Measurements from ENCODE around the gene HDAC4. TPM values are rescaled to one million over a fixed set of nuclear protein-coding genes. Genes with fewer than 3 reads are reported as not detected.
A peak's percentile ranks its signal among the peaks of the same experiment; 100 is the strongest.
"Not testable (repeated sequence)": the region's sequence is repeated elsewhere in the genome, so short reads cannot be mapped to it uniquely, and the experiment has no call there.

HDAC4 gene
- total RNA-seq, 1 experiment from 2014 or later, result 11.3 TPM

GRCh38 chr2:239040152-239040761, 360.6 kb downstream of the HDAC4 start:
- no peaks in the 10 kb centered on the region for H3K9me3 ChIP-seq (replicated peaks)
- H3K27ac ChIP-seq, result no peak overlapping the region
- H3K36me3 ChIP-seq, result no peaks in the 10 kb centered on the region
- DNase-seq, result no peak
- no peaks in the 10 kb centered on the region for H3K4me1 ChIP-seq
- H3K4me3 ChIP-seq, result no peak overlapping the region
- H3K27me3 ChIP-seq, result no peaks in the 10 kb centered on the region

- H3K36me3 ChIP-seq, result no peaks in the 10 kb centered on the region
- H3K4me3 ChIP-seq, result no peak overlapping the region
- H3K27me3 ChIP-seq, result no peaks in the 10 kb centered on the region
- no peaks in the 10 kb centered on the region for H3K4me1 ChIP-seq
- H3K27ac ChIP-seq, result no peak overlapping the region
- no peaks in the 10 kb centered on the region for H3K9me3 ChIP-seq (replicated peaks)
- DNase-seq, result no peak
These were observed 361.4 kb downstream of the HDAC4 start for GRCh38 chr2:239039479-239039861.

GRCh38 chr2:239038773-239039478, 361.9 kb downstream of the HDAC4 start:
- no peak for DNase-seq
- no peaks in the 10 kb centered on the region for H3K36me3 ChIP-seq
- no peak overlapping the region for H3K27ac ChIP-seq
- no peaks in the 10 kb centered on the region for H3K4me1 ChIP-seq
- H3K27me3 ChIP-seq, result no peaks in the 10 kb centered on the region
- no peaks in the 10 kb centered on the region for H3K9me3 ChIP-seq (replicated peaks)
- no peak overlapping the region for H3K4me3 ChIP-seq

GRCh38 chr2:239038284-239038683, 362.5 kb downstream of the HDAC4 start:
- H3K27ac ChIP-seq; H3K4me1 ChIP-seq; H3K36me3 ChIP-seq; H3K27me3 ChIP-seq; H3K9me3 ChIP-seq (replicated peaks); DNase-seq; H3K4me3 ChIP-seq: not testable (repeated sequence)

- H3K4me1 ChIP-seq, result no peaks in the 10 kb centered on the region
- no peaks in the 10 kb centered on the region for H3K9me3 ChIP-seq (replicated peaks)
- H3K4me3 ChIP-seq, result no peak overlapping the region
- H3K27ac ChIP-seq, result no peak overlapping the region
- no peaks in the 10 kb centered on the region for H3K36me3 ChIP-seq
- no peak for DNase-seq
- no peaks in the 10 kb centered on the region for H3K27me3 ChIP-seq
These were observed 363.3 kb downstream of the HDAC4 start for GRCh38 chr2:239037559-239037910.

- no peaks in the 10 kb centered on the region for H3K36me3 ChIP-seq
- no peak overlapping the region for H3K27ac ChIP-seq
- no peaks in the 10 kb centered on the region for H3K27me3 ChIP-seq
- H3K9me3 ChIP-seq (replicated peaks), result no peaks in the 10 kb centered on the region
- DNase-seq, result no peak
- no peak overlapping the region for H3K4me3 ChIP-seq
- H3K4me1 ChIP-seq, result no peaks in the 10 kb centered on the region
These were observed 363.8 kb downstream of the HDAC4 start for GRCh38 chr2:239036819-239037558.

GRCh38 chr2:239035997-239036731, 364.7 kb downstream of the HDAC4 start:
- Histone ChIP-seq H3K36me3 (no peaks in the 10 kb centered on the region), H3K4me3 (no peak overlapping the region), H3K9me3 (replicated peaks) (no peaks in the 10 kb centered on the region), H3K27me3 (no peaks in the 10 kb centered on the region), H3K27ac (no peak overlapping the region), H3K4me1 (no peaks in the 10 kb centered on the region)
- no peak for DNase-seq

GRCh38 chr2:239035361-239035814, 365.4 kb downstream of the HDAC4 start:
- H3K27ac ChIP-seq, result no peak overlapping the region
- no peaks in the 10 kb centered on the region for H3K4me1 ChIP-seq
- H3K9me3 ChIP-seq (replicated peaks), result no peaks in the 10 kb centered on the region
- no peak overlapping the region for H3K4me3 ChIP-seq
- H3K27me3 ChIP-seq, result no peaks in the 10 kb centered on the region
- DNase-seq, result peak; percentile 30 to 62
- no peaks in the 10 kb centered on the region for H3K36me3 ChIP-seq

- H3K36me3 ChIP-seq, result no peaks in the 10 kb centered on the region
- H3K9me3 ChIP-seq (replicated peaks), result no peaks in the 10 kb centered on the region
- H3K4me3 ChIP-seq, result no peak overlapping the region
- no peak overlapping the region for H3K27ac ChIP-seq
- H3K4me1 ChIP-seq, result no peaks in the 10 kb centered on the region
- H3K27me3 ChIP-seq, result no peaks in the 10 kb centered on the region
- no peak for DNase-seq
These were observed 366.1 kb downstream of the HDAC4 start for GRCh38 chr2:239034561-239035341.

- Histone ChIP-seq H3K4me1 (no peaks in the 10 kb centered on the region), H3K9me3 (replicated peaks) (no peaks in the 10 kb centered on the region), H3K36me3 (no peaks in the 10 kb centered on the region), H3K27me3 (no peaks in the 10 kb centered on the region), H3K4me3 (no peak overlapping the region), H3K27ac (no peak overlapping the region)
- no peak for DNase-seq
These were observed 366.8 kb downstream of the HDAC4 start for GRCh38 chr2:239033801-239034560.

- peaks cover 5% of the 10 kb centered on the region; the same call in 1 of the 2 replicates for H3K27me3 ChIP-seq
- no peaks in the 10 kb centered on the region for H3K9me3 ChIP-seq (replicated peaks)
- H3K36me3 ChIP-seq, result no peaks in the 10 kb centered on the region
- no peak overlapping the region for H3K4me3 ChIP-seq
- no peak for DNase-seq
- no peak overlapping the region for H3K27ac ChIP-seq
- no peaks in the 10 kb centered on the region for H3K4me1 ChIP-seq
These were observed 370.9 kb downstream of the HDAC4 start for GRCh38 chr2:239029958-239030357.

- DNase-seq, result no peak
- H3K9me3 ChIP-seq (replicated peaks), result no peaks in the 10 kb centered on the region
- H3K27me3 ChIP-seq, result peaks cover 5% of the 10 kb centered on the region; the same call in 1 of the 2 replicates
- no peaks in the 10 kb centered on the region for H3K36me3 ChIP-seq
- H3K4me3 ChIP-seq, result no peak overlapping the region
- H3K4me1 ChIP-seq, result no peaks in the 10 kb centered on the region
- no peak overlapping the region for H3K27ac ChIP-seq
These were observed 372.6 kb downstream of the HDAC4 start for GRCh38 chr2:239028253-239028619.

- no peaks in the 10 kb centered on the region for H3K4me1 ChIP-seq
- H3K4me3 ChIP-seq, result no peak overlapping the region
- H3K27me3 ChIP-seq, result peaks cover 5% of the 10 kb centered on the region; the same call in 1 of the 2 replicates
- H3K9me3 ChIP-seq (replicated peaks), result no peaks in the 10 kb centered on the region
- H3K27ac ChIP-seq, result no peak overlapping the region
- no peak for DNase-seq
- no peaks in the 10 kb centered on the region for H3K36me3 ChIP-seq
These were observed 373.2 kb downstream of the HDAC4 start for GRCh38 chr2:239027391-239028252.

Data from SJCRH30 (cell line).